Renal pelvis (tissue), 4 donors: ENCODE results near the gene CEP152. TPM values are rescaled to one million over a fixed set of nuclear protein-coding genes. Genes with fewer than 3 reads are reported as not detected.
"Not testable (repeated sequence)": the region's sequence is repeated elsewhere in the genome, so short reads cannot be mapped to it uniquely, and the experiment has no call there.

ENCODE experiments used
- DNase-seq: peaks from one replicate; pipeline ENCODE4 v3.0.0-alpha.2; 2013
- polyA plus RNA-seq, 3 donors: library from polyadenylated mRNA; unstranded; fragments of 120-200 nt; gene quantifications; one replicate each; pipeline ENCODE4 v1.2.1, GENCODE V29; 2013; ENCODE audit not compliant: insufficient read length in 3 of 3

CEP152 gene
- polyA plus RNA-seq, 3 donors = 6.3 to 11.0 (median 9.7) TPM

DNA sequence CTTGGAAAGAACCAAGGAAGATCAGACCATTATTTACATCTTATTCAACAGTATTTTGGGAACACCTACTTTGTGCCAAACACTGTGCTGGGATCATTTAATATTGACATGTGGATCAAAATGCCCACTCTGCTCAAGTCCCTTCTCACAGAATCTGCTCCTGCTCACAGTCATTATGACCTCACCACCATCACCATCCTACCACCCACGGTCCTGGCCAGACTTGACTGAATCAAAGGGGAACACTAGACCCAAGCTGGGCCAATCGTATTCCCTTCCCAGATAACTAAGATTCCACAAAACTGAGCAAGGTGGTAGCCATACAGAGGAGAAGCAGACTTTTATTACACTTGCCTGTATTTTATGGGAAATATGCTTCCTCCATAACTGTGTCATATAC is 3.4 kb upstream of the CEP152 start:
- DNase-seq = no peak

- no peak for DNase-seq
Measured at GRCh38 chr15:48811325-48811958, 573 bp upstream of the CEP152 start.

GRCh38 chr15:48806151-48806550 is 4.7 kb downstream of the CEP152 start:
- DNase-seq = no peak

GRCh38 chr15:48805591-48805990 is 5.3 kb downstream of the CEP152 start:
- DNase-seq = no peak

GRCh38 chr15:48803877-48804276 is 7.0 kb downstream of the CEP152 start:
- no peak for DNase-seq

DNA sequence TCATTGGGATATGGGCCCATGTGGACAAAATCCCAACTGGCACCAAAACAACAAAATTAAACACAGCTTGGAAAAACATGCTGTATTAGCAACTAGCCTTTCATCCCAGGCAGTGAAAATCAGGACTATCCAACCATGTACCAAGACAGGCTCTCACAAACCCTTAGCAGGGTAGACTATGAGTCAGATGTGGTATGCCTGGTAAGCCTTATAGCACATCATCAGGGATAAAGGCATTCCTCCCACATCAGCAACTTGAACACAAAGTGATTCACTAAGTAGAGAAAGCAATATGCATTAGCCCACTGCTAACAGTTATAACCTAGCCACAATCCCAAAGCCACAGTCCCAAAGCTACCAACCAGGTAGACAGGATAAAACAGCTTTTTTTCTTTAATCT is 8.0 kb downstream of the CEP152 start:
- no peak for DNase-seq

DNA sequence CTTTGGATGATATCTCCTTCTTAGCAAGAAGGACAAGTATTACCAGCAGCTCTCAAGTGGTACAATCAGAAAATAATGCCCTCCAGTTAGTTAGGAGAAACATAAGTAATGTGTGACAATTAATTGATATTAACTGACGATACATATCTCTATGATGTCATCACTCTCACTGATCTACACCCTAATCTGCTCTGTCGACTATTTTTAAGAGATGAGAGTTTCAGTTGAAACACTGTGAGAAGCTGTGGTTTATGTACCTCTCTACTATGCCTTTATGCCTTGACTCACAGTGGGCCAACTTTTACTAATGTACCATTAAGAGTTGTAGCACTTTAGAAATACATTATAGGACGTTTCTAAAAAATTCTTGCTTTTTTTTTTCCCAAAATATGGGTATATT is 8.6 kb downstream of the CEP152 start:
- DNase-seq = no peak

DNA sequence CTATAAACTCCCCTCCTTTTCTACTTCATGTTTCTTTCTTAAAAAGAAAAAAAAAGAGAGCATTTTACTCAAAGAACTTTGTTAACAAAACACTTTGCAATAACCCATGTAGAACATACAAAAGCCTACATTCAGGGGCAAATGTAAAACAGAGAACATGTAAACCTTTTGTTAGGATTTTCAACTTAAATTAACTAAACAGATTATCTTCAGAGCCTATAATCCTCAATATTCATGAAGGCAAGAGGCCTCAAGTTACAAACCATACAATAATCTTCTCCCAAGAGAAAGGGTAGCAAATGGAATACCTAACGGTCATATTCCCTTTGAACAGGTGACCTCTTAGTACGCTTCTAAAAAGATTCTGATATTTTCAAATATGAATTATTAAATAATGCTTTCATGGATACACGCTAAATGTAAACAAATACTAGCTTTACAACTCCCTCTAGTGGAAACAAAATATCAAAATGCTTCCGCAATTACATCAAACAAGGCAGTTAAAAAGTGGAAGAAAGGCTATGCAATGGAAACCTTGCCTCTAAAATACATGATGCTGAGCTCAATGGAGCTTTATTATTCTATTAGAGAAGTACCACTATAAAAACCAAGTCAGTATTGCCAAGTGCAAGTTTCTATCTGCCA is 9.9 kb downstream of the CEP152 start:
- DNase-seq = no peak

- no peak for DNase-seq
Measured at GRCh38 chr15:48800245-48800644, 10.6 kb downstream of the CEP152 start.

GRCh38 chr15:48798319-48798718 is 12.6 kb downstream of the CEP152 start:
- no peak for DNase-seq

DNA sequence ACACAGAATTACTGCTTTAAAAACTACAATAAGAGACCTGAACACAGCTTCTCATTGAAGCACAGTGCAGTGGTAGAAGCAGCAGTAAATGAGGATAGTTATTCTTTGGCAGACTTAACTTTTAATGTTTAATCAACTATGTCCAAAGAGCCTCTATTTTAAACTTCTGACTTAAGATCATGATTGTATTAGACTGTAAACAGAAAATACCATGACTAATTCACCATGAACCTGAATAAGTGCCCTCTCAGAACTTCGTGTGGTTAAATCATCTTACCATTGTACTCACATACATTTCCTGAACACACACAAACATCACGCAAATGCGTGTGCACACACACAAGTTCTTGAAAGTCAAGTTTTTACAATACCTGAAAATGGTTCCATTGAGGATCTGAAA is 13.9 kb downstream of the CEP152 start:
- no peak for DNase-seq

DNA sequence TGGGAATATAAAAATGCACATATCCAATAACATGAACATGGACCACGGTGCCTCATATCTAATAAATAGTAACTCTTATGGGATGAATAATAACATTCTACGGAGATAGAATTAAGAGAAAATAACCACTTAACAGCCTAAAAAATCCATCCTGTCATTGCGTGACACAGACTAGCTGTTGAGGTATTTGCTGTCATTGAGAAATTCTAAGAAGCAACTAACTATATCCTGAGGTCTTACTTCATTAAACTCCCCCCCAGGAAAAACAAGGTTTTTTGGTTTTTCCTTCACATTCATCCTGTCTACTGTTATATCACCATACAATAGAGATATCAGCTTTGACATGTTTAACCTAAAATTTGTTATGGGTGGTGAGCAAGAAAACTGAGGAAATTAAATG is 14.3 kb downstream of the CEP152 start:
- no peak for DNase-seq

- no peak for DNase-seq
Measured at GRCh38 chr15:48795901-48796300, 15.0 kb downstream of the CEP152 start.

DNA sequence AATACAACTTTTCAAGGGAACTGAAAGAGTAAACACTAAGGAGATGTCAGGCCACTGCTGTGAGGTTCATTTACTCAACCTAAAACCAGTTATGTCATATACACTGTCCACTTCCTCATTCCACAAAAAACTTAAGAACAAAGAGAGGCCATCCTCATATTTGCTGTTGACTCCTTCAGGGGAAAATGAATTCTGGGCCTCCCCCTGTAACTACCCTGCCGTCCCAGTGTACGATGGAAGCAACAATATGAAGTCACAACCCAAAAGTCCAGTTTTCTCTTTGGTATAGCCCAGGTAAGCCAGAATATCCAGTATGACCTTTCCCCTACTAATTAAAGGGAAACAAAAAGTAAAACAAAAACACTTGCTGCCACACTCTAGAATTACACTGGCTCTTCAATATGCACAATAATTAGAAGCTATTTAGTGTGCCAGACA is 16.2 kb downstream of the CEP152 start:
- DNase-seq = no peak

DNA sequence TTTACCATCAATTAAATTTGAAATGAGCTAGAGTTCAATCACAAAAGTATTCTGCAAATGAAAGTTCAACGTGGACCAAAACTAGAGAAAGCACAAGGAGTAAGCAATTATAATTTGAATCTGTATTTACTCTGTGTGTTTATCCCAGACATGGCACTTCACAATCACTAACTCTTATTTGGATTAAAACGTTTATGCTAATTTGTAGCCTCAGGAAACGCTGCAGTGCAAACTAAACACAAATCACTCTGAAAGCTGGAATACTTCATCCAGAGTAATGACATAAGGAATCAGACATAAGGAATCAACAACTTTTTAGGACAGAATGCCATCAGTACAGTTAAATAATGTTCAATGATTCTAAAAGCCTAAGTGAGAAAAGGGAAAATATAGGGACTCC is 18.5 kb downstream of the CEP152 start:
- DNase-seq = no peak

- DNase-seq = not testable (repeated sequence)
Measured at GRCh38 chr15:48790466-48791115, 20.3 kb downstream of the CEP152 start.

DNA sequence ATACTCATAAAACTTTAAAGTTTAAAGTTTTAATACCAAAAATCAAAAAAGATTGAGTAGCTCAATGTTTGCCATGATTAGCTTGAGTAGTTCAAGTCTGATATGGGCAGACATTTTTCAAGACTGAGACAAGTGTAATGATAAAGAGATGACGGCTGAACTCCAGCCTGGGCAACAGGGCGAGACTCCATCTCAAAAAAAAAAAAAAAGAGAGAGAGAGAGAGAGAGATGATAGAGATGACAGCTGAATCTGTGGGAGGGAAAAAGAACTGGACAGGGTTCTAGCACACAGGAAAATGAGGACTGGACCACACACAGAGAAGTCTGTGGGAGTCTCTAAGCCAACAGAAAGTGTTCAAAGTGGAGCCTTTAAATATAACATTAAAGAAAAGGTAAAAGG is 25.2 kb downstream of the CEP152 start:
- no peak for DNase-seq

DNA sequence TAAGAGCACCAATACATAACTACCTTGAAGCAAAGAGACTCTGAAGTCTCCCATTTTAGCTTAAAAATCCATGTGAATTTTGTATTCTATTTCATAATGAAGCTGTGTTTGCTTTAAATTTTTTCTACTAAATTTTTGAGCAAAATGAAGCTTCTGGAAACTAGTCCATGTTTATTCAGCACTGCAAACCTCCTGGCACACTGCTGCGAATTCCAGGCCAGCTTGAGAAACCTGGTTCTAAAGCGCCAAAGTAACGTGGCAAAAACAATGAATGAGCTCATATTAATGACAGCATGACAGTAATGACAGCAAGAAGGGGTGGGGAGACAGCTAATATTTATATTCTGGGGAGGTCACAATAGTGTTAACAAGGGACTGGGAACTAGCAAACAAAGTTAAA is 25.7 kb downstream of the CEP152 start:
- no peak for DNase-seq

- DNase-seq = no peak
Measured at GRCh38 chr15:48784756-48785155, 26.1 kb downstream of the CEP152 start.

GRCh38 chr15:48782911-48783310 is 28.0 kb downstream of the CEP152 start:
- DNase-seq = no peak

- DNase-seq = no peak
Measured at GRCh38 chr15:48781481-48782081, 29.3 kb downstream of the CEP152 start.

DNA sequence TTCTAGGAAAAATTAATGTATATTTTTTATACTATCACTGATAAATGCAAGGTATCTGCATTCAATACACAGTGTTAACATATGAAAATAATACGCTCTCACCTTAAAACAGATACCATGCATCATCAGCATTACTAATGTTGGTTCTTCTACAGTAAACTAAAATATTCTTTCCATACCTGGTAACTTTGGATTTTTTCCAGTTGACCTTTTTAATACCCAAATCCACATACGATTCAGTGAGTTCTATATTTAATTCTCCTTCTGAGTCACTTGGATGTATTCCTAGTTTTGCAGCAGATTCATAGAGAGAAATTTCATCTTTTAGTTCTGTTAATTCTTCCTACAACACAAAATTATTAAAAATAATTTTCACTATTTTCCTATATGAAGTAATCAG is 29.9 kb downstream of the CEP152 start:
- no peak for DNase-seq

GRCh38 chr15:48778331-48778730 is 32.5 kb downstream of the CEP152 start:
- no peak for DNase-seq
